ENCODE measurements around the gene MOB3C. TPM values are rescaled to one million over a fixed set of nuclear protein-coding genes. Genes with fewer than 3 reads are reported as not detected.
"Not testable (repeated sequence)": the region's sequence is repeated elsewhere in the genome, so short reads cannot be mapped to it uniquely, and the experiment has no call there.

Gene MOB3C
- total RNA-seq, 4 donors from 2014 or later: 19.5 to 27.0 (median 24.4) TPM

GRCh38 chr1:46653405-46653958, 36.9 kb upstream of the MOB3C start:
- Histone ChIP-seq H3K9me3 (peaks cover 0 to 6% (median 0%) of the 10 kb centered on the region in 4 donors), H3K4me1 (peaks cover 0 to 30% (median 19%) of the 10 kb centered on the region in 4 donors), H3K4me3 (peak overlapping the region in 3 of 4 donors; percentile 7 to 28 (median 19)), H3K27me3 (no peaks in the 10 kb centered on the region), H3K36me3 (peaks cover 19 to 78% (median 58%) of the 10 kb centered on the region in 4 donors), H3K27ac (replicated peaks in 1 of 4) (peak overlapping the region; percentile 63 to 79 (median 69))
- DNase-seq (ENCODE audit: extremely low spot score): no peak
- TF ChIP-seq POLR2A (IDR thresholded peaks at IDR 0.05; ENCODE audit: low read depth): no peak
- no peak for TF ChIP-seq POLR2AphosphoS5 (IDR thresholded peaks at IDR 0.05)
- no peak for TF ChIP-seq CTCF (IDR thresholded peaks at IDR 0.05)
- TF ChIP-seq EP300 (IDR thresholded peaks at IDR 0.05): no peak
- WGBS: 53% methylated on average over 2 of the region's 2 CpGs
- intact Hi-C loops (cut with DNase I): no loop called here

GRCh38 chr1:46652321-46653100, 35.9 kb upstream of the MOB3C start:
- Histone ChIP-seq H3K27ac (replicated peaks in 1 of 4) (peak overlapping the region; percentile 63 to 79 (median 69)), H3K4me3 (no peak overlapping the region), H3K9me3 (peaks cover 0 to 6% (median 0%) of the 10 kb centered on the region in 4 donors), H3K27me3 (no peaks in the 10 kb centered on the region), H3K4me1 (peaks cover 0 to 30% (median 19%) of the 10 kb centered on the region in 4 donors), H3K36me3 (peaks cover 19 to 78% (median 53%) of the 10 kb centered on the region in 4 donors)
- DNase-seq (ENCODE audit: extremely low spot score): no peak
- TF ChIP-seq POLR2A (IDR thresholded peaks at IDR 0.05; ENCODE audit: low read depth) (no peak), POLR2AphosphoS5 (IDR thresholded peaks at IDR 0.05) (no peak), CTCF (IDR thresholded peaks at IDR 0.05) (no peak), EP300 (IDR thresholded peaks at IDR 0.05) (no peak)
- intact Hi-C loops (cut with DNase I): no loop called here
- 64% methylated on average over 6 of the region's 6 CpGs for WGBS

GRCh38 chr1:46651152-46651551, 34.5 kb upstream of the MOB3C start:
- Histone ChIP-seq H3K4me1 (peaks cover 0 to 31% (median 9%) of the 10 kb centered on the region in 4 donors), H3K36me3 (peaks cover 19 to 74% (median 50%) of the 10 kb centered on the region in 4 donors)
- DNase-seq (ENCODE audit: extremely low spot score); H3K9me3 ChIP-seq; H3K4me3 ChIP-seq; H3K27ac ChIP-seq (replicated peaks in 1 of 4); intact Hi-C loops (cut with DNase I); H3K27me3 ChIP-seq: not testable (repeated sequence)
- WGBS: 100% methylated on average over 2 of the region's 3 CpGs

- H3K9me3 ChIP-seq: peaks cover 0 to 6% (median 0%) of the 10 kb centered on the region in 4 donors
These were observed 33.9 kb upstream of the MOB3C start for GRCh38 chr1:46650491-46650890.

More at GRCh38 chr1:46650491-46650890, 33.9 kb upstream of the MOB3C start:
- DNase-seq (ENCODE audit: extremely low spot score): no peak
- TF ChIP-seq POLR2A (IDR thresholded peaks at IDR 0.05; ENCODE audit: low read depth) (no peak), CTCF (IDR thresholded peaks at IDR 0.05) (no peak), EP300 (IDR thresholded peaks at IDR 0.05) (no peak), POLR2AphosphoS5 (IDR thresholded peaks at IDR 0.05) (no peak)
- intact Hi-C loops (cut with DNase I): no loop called here
- 98% methylated on average over 3 of the region's 3 CpGs for WGBS
- Histone ChIP-seq H3K4me3 (no peak overlapping the region), H3K36me3 (peaks cover 19 to 69% (median 47%) of the 10 kb centered on the region in 4 donors), H3K27me3 (no peaks in the 10 kb centered on the region), H3K4me1 (peaks cover 0 to 25% (median 7%) of the 10 kb centered on the region in 4 donors), H3K27ac (replicated peaks in 1 of 4) (no peak overlapping the region)

Measured in esophagus muscularis mucosa (tissue), 4 donors.